ENCODE measurements around the gene MAU2.
A peak's percentile ranks its signal among the peaks of the same experiment; 100 is the strongest.
"Not testable (repeated sequence)": the region's sequence is repeated elsewhere in the genome, so short reads cannot be mapped to it uniquely, and the experiment has no call there.

Gene MAU2

GRCh38 chr19:19385896-19386869, 65.6 kb downstream of the MAU2 start:
- DNase-seq = peak; percentile 22

GRCh38 chr19:19387108-19387507, 66.5 kb downstream of the MAU2 start:
- no peak for DNase-seq

- DNase-seq = no peak
These were observed 68.2 kb downstream of the MAU2 start for GRCh38 chr19:19388568-19389555.

GRCh38 chr19:19389683-19390082, 69.1 kb downstream of the MAU2 start:
- DNase-seq = not testable (repeated sequence)

- not testable (repeated sequence) for DNase-seq
These were observed 73.7 kb downstream of the MAU2 start for GRCh38 chr19:19394333-19394732.

GRCh38 chr19:19399733-19400433, 79.3 kb downstream of the MAU2 start:
- DNase-seq = no peak

- no peak for DNase-seq
These were observed 82.2 kb downstream of the MAU2 start for GRCh38 chr19:19402656-19403372.

GRCh38 chr19:19403373-19403901, 82.8 kb downstream of the MAU2 start:
- no peak for DNase-seq

- DNase-seq = peak; percentile 91
These were observed 84.5 kb downstream of the MAU2 start, which contains the start of gene GATAD2A for GRCh38 chr19:19404879-19405860. GATAD2A (plus strand) TSS chr19:19405675; CDS start chr19:19465346, 59,671 bp downstream.

GRCh38 chr19:19405971-19406877, 85.6 kb downstream of the MAU2 start:
- DNase-seq = peak; percentile 47

GRCh38 chr19:19406878-19407632, 86.4 kb downstream of the MAU2 start:
- peak; percentile 56 for DNase-seq

GRCh38 chr19:19407633-19407930, 87.0 kb downstream of the MAU2 start:
- no peak for DNase-seq
